NCI-H2196 (cell line): Measurements from ENCODE around the gene CSNK1D.

ENCODE experiments used
- DNase-seq: peaks from one replicate; lab custom pipeline; 2025; ENCODE audit not compliant: unreplicated experiment; lab: John Stamatoyannopoulos, UW

The CSNK1D gene

GRCh38 chr17:82310877-82311276, 37.4 kb upstream of the CSNK1D start:
- DNase-seq, result no peak

- DNase-seq, result no peak
Measured at GRCh38 chr17:82309656-82310570, 36.4 kb upstream of the CSNK1D start.

- no peak for DNase-seq
Measured at GRCh38 chr17:82305727-82306300, 32.3 kb upstream of the CSNK1D start.

- peak; percentile 60 for DNase-seq
Measured at GRCh38 chr17:82304826-82305726, 31.6 kb upstream of the CSNK1D start.

GRCh38 chr17:82303944-82304808, 30.7 kb upstream of the CSNK1D start:
- no peak for DNase-seq

- DNase-seq, result no peak
Measured at GRCh38 chr17:82302991-82303943, 29.8 kb upstream of the CSNK1D start.

GRCh38 chr17:82302568-82302963, 29.1 kb upstream of the CSNK1D start:
- no peak for DNase-seq

- DNase-seq, result no peak
Measured at GRCh38 chr17:82301916-82302567, 28.5 kb upstream of the CSNK1D start.

- DNase-seq, result no peak
Measured at GRCh38 chr17:82301300-82301915, 27.9 kb upstream of the CSNK1D start.

- peak; percentile 56 for DNase-seq
Measured at GRCh38 chr17:82300707-82301270, 27.3 kb upstream of the CSNK1D start.

GRCh38 chr17:82300228-82300627, 26.7 kb upstream of the CSNK1D start:
- no peak for DNase-seq

GRCh38 chr17:82299452-82299851, 26.0 kb upstream of the CSNK1D start:
- no peak for DNase-seq

GRCh38 chr17:82298538-82299421, 25.3 kb upstream of the CSNK1D start:
- DNase-seq, result no peak

- peak; percentile 97 for DNase-seq
Measured at GRCh38 chr17:82297714-82298537, 24.4 kb upstream of the CSNK1D start.

GRCh38 chr17:82297280-82297713, 23.8 kb upstream of the CSNK1D start:
- peak; percentile 89 for DNase-seq
